NT2/D1 (cell line): ENCODE measurements around the gene LAPTM5.

Experiments
- SUZ12 ChIP-seq: IDR thresholded peaks from 2 replicates; pipeline ENCODE4 v1.6.1; 2011; ENCODE audit not compliant: insufficient read length, insufficient read depth; ENCODE audit errors: extremely low read depth
- YY1 ChIP-seq: IDR thresholded peaks from 2 replicates; pipeline ENCODE4 v1.6.1; 2011; ENCODE audit not compliant: insufficient read length, insufficient read depth
- ZNF274 ChIP-seq: IDR thresholded peaks from 2 replicates; pipeline ENCODE4 v1.6.1; 2011; ENCODE audit warnings: mild to moderate bottlenecking, low read depth, low read length

GRCh38 chr1:30804352-30804751 lies 46.8 kb upstream of the LAPTM5 start:
- TF ChIP-seq SUZ12 (no peak), YY1 (no peak), ZNF274 (no peak)
